Measurements from ENCODE around the gene APOC3.

APOC3 gene

DNA sequence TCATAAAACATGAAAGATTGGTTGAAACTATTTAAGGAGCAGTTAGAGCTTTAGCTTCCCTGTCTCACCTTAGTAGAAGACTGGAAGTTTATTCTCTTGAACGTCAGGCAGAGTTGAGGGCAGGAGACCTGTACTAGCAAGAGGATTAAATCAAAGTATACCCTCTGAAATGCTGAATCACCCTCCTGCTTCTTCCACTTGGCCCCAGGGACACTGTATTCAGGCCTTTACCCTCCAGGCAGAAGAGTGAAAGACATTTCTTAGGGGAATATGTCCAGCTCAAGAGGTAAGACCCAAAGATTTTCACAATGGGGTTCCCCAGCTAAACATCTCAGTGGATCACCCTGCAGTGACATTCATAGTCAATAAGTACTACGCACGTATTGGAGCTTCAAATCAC is 18.5 kb upstream of the APOC3 start:
- no peak overlapping the region for H3K4me2 ChIP-seq (ENCODE audit: low read length)
- TF ChIP-seq, protein P1, sequence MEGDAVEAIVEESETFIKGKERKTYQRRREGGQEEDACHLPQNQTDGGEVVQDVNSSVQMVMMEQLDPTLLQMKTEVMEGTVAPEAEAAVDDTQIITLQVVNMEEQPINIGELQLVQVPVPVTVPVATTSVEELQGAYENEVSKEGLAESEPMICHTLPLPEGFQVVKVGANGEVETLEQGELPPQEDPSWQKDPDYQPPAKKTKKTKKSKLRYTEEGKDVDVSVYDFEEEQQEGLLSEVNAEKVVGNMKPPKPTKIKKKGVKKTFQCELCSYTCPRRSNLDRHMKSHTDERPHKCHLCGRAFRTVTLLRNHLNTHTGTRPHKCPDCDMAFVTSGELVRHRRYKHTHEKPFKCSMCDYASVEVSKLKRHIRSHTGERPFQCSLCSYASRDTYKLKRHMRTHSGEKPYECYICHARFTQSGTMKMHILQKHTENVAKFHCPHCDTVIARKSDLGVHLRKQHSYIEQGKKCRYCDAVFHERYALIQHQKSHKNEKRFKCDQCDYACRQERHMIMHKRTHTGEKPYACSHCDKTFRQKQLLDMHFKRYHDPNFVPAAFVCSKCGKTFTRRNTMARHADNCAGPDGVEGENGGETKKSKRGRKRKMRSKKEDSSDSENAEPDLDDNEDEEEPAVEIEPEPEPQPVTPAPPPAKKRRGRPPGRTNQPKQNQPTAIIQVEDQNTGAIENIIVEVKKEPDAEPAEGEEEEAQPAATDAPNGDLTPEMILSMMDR (IDR thresholded peaks at IDR 0.05), result no peak
- H3K36me3 ChIP-seq (ENCODE audit: control insufficient read depth, insufficient read depth, low read length), result no peaks in the 10 kb centered on the region
- H3K4me1 ChIP-seq, result no peaks in the 10 kb centered on the region
- H3K79me2 ChIP-seq, result no peaks in the 10 kb centered on the region
- no peak overlapping the region for H2AFZ ChIP-seq
- no peak overlapping the region for H3K27ac ChIP-seq
- no peak overlapping the region for H3K9ac ChIP-seq
- H3K9me3 ChIP-seq (ENCODE audit: control insufficient read depth, low read length), result no peaks in the 10 kb centered on the region
- no peaks in the 10 kb centered on the region for H3K27me3 ChIP-seq (ENCODE audit: control insufficient read depth, insufficient read depth, low read length)
- no peak overlapping the region for H3K4me3 ChIP-seq (ENCODE audit: low read depth, low read length)

DNA sequence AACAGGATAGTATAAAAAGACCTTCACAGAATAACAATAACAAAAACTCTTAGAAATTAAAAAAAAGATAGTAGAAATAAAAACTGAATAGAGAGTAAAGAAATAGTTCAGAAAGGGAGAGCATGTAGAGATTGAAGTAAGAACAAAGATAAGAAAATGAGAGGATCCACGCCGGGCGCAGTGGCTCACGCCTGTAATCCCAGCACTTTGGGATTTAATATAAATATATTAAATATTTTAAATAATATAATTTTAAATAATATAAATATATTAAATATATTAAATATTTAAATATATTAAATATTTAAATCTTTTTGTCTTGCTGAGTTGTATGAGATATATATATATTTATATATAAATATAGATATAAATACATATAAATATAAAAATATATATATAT is 17.6 kb upstream of the APOC3 start:
- Histone ChIP-seq H2AFZ (no peak overlapping the region), H3K4me2 (ENCODE audit: low read length) (no peak overlapping the region), H3K9ac (no peak overlapping the region), H3K4me1 (no peaks in the 10 kb centered on the region), H3K27ac (no peak overlapping the region), H3K36me3 (ENCODE audit: control insufficient read depth, insufficient read depth, low read length) (no peaks in the 10 kb centered on the region), H3K79me2 (no peaks in the 10 kb centered on the region), H3K27me3 (ENCODE audit: control insufficient read depth, insufficient read depth, low read length) (no peaks in the 10 kb centered on the region), H3K4me3 (ENCODE audit: low read depth, low read length) (no peak overlapping the region), H3K9me3 (ENCODE audit: control insufficient read depth, low read length) (no peaks in the 10 kb centered on the region)
- TF ChIP-seq, protein P1 (IDR thresholded peaks at IDR 0.05), result no peak

DNA sequence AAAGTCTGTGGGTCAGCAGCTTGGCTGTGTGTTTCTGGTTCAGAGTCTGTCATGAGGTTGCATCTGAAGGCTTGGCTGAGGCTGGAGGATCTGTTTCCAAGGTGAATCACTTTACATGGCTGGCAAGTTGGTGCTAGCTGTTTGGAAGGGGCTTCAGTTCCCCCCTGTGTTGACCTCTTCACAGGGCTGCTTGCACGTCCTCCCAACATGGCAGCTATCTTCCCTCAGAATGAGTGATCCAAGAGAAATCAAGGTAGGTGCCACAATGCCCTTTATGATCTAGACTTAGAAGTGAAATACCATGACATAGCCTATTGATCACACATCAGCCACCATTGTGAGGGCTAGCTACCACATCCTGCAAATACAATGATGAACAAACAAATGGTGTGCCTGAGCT is 16.5 kb upstream of the APOC3 start:
- H2AFZ ChIP-seq, result no peak overlapping the region
- no peaks in the 10 kb centered on the region for H3K36me3 ChIP-seq (ENCODE audit: control insufficient read depth, insufficient read depth, low read length)
- no peaks in the 10 kb centered on the region for H3K9me3 ChIP-seq (ENCODE audit: control insufficient read depth, low read length)
- H3K27ac ChIP-seq, result no peak overlapping the region
- H3K4me3 ChIP-seq (ENCODE audit: low read depth, low read length), result no peak overlapping the region
- H3K79me2 ChIP-seq, result no peaks in the 10 kb centered on the region
- no peak overlapping the region for H3K9ac ChIP-seq
- H3K27me3 ChIP-seq (ENCODE audit: control insufficient read depth, insufficient read depth, low read length), result no peaks in the 10 kb centered on the region
- no peaks in the 10 kb centered on the region for H3K4me1 ChIP-seq
- no peak overlapping the region for H3K4me2 ChIP-seq (ENCODE audit: low read length)
- TF ChIP-seq, protein P1 (IDR thresholded peaks at IDR 0.05), result no peak

DNA sequence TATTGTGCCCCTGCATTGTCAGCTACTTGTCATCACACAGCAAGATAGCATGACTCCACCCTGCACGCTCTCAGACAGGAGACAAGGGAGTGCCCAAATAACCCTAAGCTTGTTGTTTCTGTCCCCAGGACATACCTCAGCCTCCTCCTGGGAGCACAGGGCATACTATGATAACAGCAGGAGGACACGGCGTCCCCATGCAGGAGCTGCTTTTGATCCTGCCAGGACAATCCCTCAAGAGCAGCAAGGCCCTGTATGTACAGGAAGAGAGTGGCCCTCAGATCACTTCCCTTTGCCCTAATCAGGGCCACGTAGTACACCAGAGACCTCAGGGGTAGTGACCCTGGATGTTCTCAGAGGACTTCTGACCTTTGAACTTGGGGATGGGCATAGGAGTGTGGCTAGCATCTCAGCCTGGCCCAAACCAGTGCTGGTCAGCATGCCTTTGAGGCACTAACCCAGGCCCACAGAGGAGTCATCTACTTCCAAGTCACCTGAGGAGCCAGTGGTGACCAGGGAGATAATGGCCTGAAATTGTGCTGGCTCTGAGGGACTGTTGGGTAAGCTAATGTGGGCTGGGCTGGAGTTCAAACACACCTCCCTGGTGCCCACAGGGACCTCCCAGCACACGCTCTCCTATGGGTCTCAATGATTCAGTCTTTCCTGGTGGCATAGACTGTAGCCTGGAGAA is 15.8 kb upstream of the APOC3 start:
- no peak overlapping the region for H2AFZ ChIP-seq
- no peak overlapping the region for H3K4me3 ChIP-seq (ENCODE audit: low read depth, low read length)
- H3K79me2 ChIP-seq, result no peaks in the 10 kb centered on the region
- no peaks in the 10 kb centered on the region for H3K27me3 ChIP-seq (ENCODE audit: control insufficient read depth, insufficient read depth, low read length)
- H3K4me2 ChIP-seq (ENCODE audit: low read length), result no peak overlapping the region
- H3K36me3 ChIP-seq (ENCODE audit: control insufficient read depth, insufficient read depth, low read length), result no peaks in the 10 kb centered on the region
- H3K9me3 ChIP-seq (ENCODE audit: control insufficient read depth, low read length), result no peaks in the 10 kb centered on the region
- no peak overlapping the region for H3K27ac ChIP-seq
- H3K4me1 ChIP-seq, result no peaks in the 10 kb centered on the region
- TF ChIP-seq, protein P1 (IDR thresholded peaks at IDR 0.05), result no peak
- H3K9ac ChIP-seq, result no peak overlapping the region

DNA sequence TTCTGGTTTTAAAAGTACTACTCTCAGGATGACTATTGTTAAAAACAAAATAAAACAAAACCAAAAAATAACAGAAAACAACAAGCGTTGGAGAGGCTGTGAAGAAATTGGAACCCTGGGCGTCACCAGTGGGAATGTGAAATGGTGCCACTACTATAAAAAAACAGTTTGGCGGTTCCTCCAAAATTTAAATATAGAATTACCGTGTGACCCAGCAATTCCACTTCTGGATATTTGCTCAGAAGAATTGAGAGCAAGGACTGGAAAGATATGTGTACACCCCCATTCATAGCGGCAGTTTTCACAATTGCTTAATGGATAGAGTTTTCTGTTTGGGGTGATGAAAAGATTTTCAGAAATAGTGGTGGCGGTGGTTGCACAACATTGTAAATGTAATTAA is 15.2 kb upstream of the APOC3 start:
- Histone ChIP-seq H3K9ac (no peak overlapping the region), H3K36me3 (ENCODE audit: control insufficient read depth, insufficient read depth, low read length) (no peaks in the 10 kb centered on the region), H3K27me3 (ENCODE audit: control insufficient read depth, insufficient read depth, low read length) (no peaks in the 10 kb centered on the region), H2AFZ (no peak overlapping the region), H3K9me3 (ENCODE audit: control insufficient read depth, low read length) (no peaks in the 10 kb centered on the region), H3K27ac (no peak overlapping the region), H3K4me2 (ENCODE audit: low read length) (no peak overlapping the region), H3K4me3 (ENCODE audit: low read depth, low read length) (no peak overlapping the region), H3K4me1 (no peaks in the 10 kb centered on the region), H3K79me2 (no peaks in the 10 kb centered on the region)
- TF ChIP-seq, protein P1 (IDR thresholded peaks at IDR 0.05), result no peak
